GM08714 (cell line): Measurements from ENCODE around the gene PAFAH2.
"Not testable (repeated sequence)": the region's sequence is repeated elsewhere in the genome, so short reads cannot be mapped to it uniquely, and the experiment has no call there.

Experiments used
- H3K4me3 ChIP-seq: fragments of 200-500 bp; sonication (Bioruptor generic); 2 replicates; pipeline ENCODE4 v1.5.1; 2014; ENCODE audit warnings: mild to moderate bottlenecking, low read length, inconsistent platforms
- ZNF274 ChIP-seq: IDR thresholded peaks from 2 replicates; pipeline ENCODE4 v1.6.1; 2012; ENCODE audit warnings: mild to moderate bottlenecking, low read depth, low read length

Gene PAFAH2

GRCh38 chr1:25955553-25955952 is 42.3 kb downstream of the PAFAH2 start:
- no peak overlapping the region for H3K4me3 ChIP-seq
- no peak for TF ChIP-seq ZNF274

- TF ChIP-seq ZNF274, result no peak
- no peak overlapping the region for H3K4me3 ChIP-seq
Observed at GRCh38 chr1:25954282-25954938, 43.5 kb downstream of the PAFAH2 start.

- no peak for TF ChIP-seq ZNF274
Observed at GRCh38 chr1:25952841-25953401, 44.9 kb downstream of the PAFAH2 start.

GRCh38 chr1:25948641-25949040 is 49.2 kb downstream of the PAFAH2 start:
- H3K4me3 ChIP-seq, result no peak overlapping the region
- no peak for TF ChIP-seq ZNF274

More at GRCh38 chr1:25952841-25953401, 44.9 kb downstream of the PAFAH2 start:
- H3K4me3 ChIP-seq, result no peak overlapping the region

GRCh38 chr1:25947027-25947426 is 50.8 kb downstream of the PAFAH2 start:
- no peak for TF ChIP-seq ZNF274
- H3K4me3 ChIP-seq, result no peak overlapping the region

- no peak overlapping the region for H3K4me3 ChIP-seq
- no peak for TF ChIP-seq ZNF274
Observed at GRCh38 chr1:25945761-25946160, 52.1 kb downstream of the PAFAH2 start.

- TF ChIP-seq ZNF274, result no peak
- H3K4me3 ChIP-seq, result no peak overlapping the region
Observed at GRCh38 chr1:25944986-25945385, 52.9 kb downstream of the PAFAH2 start.

GRCh38 chr1:25943511-25943910 is 54.4 kb downstream of the PAFAH2 start:
- not testable (repeated sequence) for H3K4me3 ChIP-seq

GRCh38 chr1:25936947-25937346 is 60.9 kb downstream of the PAFAH2 start:
- no peak for TF ChIP-seq ZNF274
- no peak overlapping the region for H3K4me3 ChIP-seq

GRCh38 chr1:25933479-25934365 is 64.1 kb downstream of the PAFAH2 start:
- TF ChIP-seq ZNF274, result no peak
- no peak overlapping the region for H3K4me3 ChIP-seq

GRCh38 chr1:25932811-25933400 is 65.0 kb downstream of the PAFAH2 start:
- H3K4me3 ChIP-seq, result not testable (repeated sequence)

- H3K4me3 ChIP-seq, result no peak overlapping the region
- no peak for TF ChIP-seq ZNF274
Observed at GRCh38 chr1:25932321-25932720, 65.5 kb downstream of the PAFAH2 start.

GRCh38 chr1:25929016-25929415 is 68.8 kb downstream of the PAFAH2 start:
- no peak for TF ChIP-seq ZNF274

GRCh38 chr1:25927521-25928265 is 70.2 kb downstream of the PAFAH2 start:
- H3K4me3 ChIP-seq, result no peak overlapping the region
- TF ChIP-seq ZNF274, result no peak

More at GRCh38 chr1:25929016-25929415, 68.8 kb downstream of the PAFAH2 start:
- no peak overlapping the region for H3K4me3 ChIP-seq
